Measurements from ENCODE around the gene TMEM200B.

DNA sequence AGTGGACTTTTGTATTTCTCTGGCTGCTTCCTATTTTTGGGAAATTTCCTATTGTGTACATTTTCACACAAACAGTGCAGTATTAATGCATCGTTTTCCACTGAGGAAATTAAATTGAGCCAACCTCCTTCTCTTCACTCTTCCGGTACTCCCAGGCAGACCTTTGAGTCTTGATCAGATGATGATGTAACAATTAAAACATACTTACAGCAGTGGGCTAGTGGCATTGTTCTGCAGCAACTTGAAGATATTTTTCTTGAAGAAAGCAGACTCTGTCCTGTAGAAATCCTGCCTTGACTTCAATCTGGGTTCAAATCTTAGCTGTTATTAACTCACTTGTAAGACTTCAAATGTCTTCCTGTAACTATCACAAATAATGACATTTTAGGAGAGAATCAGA lies 19.0 kb upstream of the TMEM200B start:
- TF ChIP-seq, protein P1, sequence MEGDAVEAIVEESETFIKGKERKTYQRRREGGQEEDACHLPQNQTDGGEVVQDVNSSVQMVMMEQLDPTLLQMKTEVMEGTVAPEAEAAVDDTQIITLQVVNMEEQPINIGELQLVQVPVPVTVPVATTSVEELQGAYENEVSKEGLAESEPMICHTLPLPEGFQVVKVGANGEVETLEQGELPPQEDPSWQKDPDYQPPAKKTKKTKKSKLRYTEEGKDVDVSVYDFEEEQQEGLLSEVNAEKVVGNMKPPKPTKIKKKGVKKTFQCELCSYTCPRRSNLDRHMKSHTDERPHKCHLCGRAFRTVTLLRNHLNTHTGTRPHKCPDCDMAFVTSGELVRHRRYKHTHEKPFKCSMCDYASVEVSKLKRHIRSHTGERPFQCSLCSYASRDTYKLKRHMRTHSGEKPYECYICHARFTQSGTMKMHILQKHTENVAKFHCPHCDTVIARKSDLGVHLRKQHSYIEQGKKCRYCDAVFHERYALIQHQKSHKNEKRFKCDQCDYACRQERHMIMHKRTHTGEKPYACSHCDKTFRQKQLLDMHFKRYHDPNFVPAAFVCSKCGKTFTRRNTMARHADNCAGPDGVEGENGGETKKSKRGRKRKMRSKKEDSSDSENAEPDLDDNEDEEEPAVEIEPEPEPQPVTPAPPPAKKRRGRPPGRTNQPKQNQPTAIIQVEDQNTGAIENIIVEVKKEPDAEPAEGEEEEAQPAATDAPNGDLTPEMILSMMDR (IDR thresholded peaks at IDR 0.05; ENCODE audit: insufficient read depth, low read length): no peak
- no peak for TF ChIP-seq POLR2AphosphoS5 (IDR thresholded peaks at IDR 0.05; ENCODE audit: low read depth)
- TF ChIP-seq, protein P2, sequence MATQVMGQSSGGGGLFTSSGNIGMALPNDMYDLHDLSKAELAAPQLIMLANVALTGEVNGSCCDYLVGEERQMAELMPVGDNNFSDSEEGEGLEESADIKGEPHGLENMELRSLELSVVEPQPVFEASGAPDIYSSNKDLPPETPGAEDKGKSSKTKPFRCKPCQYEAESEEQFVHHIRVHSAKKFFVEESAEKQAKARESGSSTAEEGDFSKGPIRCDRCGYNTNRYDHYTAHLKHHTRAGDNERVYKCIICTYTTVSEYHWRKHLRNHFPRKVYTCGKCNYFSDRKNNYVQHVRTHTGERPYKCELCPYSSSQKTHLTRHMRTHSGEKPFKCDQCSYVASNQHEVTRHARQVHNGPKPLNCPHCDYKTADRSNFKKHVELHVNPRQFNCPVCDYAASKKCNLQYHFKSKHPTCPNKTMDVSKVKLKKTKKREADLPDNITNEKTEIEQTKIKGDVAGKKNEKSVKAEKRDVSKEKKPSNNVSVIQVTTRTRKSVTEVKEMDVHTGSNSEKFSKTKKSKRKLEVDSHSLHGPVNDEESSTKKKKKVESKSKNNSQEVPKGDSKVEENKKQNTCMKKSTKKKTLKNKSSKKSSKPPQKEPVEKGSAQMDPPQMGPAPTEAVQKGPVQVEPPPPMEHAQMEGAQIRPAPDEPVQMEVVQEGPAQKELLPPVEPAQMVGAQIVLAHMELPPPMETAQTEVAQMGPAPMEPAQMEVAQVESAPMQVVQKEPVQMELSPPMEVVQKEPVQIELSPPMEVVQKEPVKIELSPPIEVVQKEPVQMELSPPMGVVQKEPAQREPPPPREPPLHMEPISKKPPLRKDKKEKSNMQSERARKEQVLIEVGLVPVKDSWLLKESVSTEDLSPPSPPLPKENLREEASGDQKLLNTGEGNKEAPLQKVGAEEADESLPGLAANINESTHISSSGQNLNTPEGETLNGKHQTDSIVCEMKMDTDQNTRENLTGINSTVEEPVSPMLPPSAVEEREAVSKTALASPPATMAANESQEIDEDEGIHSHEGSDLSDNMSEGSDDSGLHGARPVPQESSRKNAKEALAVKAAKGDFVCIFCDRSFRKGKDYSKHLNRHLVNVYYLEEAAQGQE (IDR thresholded peaks at IDR 0.05; ENCODE audit: insufficient replicate concordance, low read depth): no peak

All from HL-60 (cell line).